ENCODE data around the gene TAOK3. TPM values are rescaled to one million over a fixed set of nuclear protein-coding genes. Genes with fewer than 3 reads are reported as not detected.
"Not testable (repeated sequence)": the region's sequence is repeated elsewhere in the genome, so short reads cannot be mapped to it uniquely, and the experiment has no call there.

Gene TAOK3
- total and polyA plus RNA-seq, 3 donors from 2014 or later, result 20.5 to 64.8 (median 51.9) TPM

DNA sequence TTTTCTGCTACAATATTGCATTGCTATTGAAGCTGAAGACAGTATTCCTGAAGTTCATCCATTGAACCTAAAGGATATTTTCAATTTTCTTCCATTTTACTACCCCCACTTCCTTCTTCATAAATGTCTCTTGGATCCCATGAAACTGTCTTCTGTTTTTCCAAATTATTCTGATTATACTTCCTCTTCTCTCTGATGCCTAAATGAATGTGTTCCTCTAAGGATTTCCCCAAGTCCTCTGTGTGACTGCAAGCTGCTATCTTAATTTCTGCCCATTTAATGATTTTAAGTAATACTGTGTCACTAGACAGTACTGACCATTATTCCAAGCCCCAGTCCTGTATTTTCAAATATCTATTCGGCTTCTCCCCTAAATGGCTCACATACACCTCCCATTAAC, 102.9 kb downstream of the TAOK3 start:
- H3K27me3 ChIP-seq, result no peaks in the 10 kb centered on the region
- no peaks in the 10 kb centered on the region for H3K36me3 ChIP-seq (ENCODE audit: low read depth, missing control alignments)
- 88 to 94% methylated on average over 1 of the region's 1 CpG for WGBS, 2 donors
- intact Hi-C loops (cut with DNase I; ENCODE audit: low total_unique reads), result no loop called here
- no peaks in the 10 kb centered on the region for H3K4me1 ChIP-seq
- H3K27ac ChIP-seq, result no peak overlapping the region
- no peak for DNase-seq
- no peak overlapping the region for H3K4me3 ChIP-seq
- TF ChIP-seq, protein P1, sequence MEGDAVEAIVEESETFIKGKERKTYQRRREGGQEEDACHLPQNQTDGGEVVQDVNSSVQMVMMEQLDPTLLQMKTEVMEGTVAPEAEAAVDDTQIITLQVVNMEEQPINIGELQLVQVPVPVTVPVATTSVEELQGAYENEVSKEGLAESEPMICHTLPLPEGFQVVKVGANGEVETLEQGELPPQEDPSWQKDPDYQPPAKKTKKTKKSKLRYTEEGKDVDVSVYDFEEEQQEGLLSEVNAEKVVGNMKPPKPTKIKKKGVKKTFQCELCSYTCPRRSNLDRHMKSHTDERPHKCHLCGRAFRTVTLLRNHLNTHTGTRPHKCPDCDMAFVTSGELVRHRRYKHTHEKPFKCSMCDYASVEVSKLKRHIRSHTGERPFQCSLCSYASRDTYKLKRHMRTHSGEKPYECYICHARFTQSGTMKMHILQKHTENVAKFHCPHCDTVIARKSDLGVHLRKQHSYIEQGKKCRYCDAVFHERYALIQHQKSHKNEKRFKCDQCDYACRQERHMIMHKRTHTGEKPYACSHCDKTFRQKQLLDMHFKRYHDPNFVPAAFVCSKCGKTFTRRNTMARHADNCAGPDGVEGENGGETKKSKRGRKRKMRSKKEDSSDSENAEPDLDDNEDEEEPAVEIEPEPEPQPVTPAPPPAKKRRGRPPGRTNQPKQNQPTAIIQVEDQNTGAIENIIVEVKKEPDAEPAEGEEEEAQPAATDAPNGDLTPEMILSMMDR (IDR thresholded peaks at IDR 0.05), result no peak
- TF ChIP-seq POLR2A (IDR thresholded peaks at IDR 0.05), result no peak
- H3K9me3 ChIP-seq, result no peaks in the 10 kb centered on the region

DNA sequence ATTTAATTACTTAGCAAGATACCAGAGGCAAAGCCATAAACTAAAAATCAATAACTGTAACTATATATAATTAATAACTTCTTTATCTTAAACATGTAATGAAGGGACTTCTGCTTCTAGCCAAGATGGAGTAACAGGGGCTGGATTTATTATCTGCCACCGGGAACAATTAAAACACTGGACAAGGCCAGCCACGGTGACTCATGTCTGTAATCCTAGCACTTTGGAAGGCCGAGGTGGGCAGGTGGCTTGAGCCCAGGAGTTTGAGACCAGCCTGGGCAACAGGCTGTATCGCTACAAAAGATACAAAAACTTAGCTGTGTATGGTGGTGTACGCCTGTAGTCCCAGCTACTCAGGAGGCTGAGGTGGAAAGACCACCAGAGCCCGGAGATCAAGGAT, 113.6 kb downstream of the TAOK3 start:
- TF ChIP-seq, protein P1 (IDR thresholded peaks at IDR 0.05), result no peak
- TF ChIP-seq POLR2A (IDR thresholded peaks at IDR 0.05), result no peak

DNA sequence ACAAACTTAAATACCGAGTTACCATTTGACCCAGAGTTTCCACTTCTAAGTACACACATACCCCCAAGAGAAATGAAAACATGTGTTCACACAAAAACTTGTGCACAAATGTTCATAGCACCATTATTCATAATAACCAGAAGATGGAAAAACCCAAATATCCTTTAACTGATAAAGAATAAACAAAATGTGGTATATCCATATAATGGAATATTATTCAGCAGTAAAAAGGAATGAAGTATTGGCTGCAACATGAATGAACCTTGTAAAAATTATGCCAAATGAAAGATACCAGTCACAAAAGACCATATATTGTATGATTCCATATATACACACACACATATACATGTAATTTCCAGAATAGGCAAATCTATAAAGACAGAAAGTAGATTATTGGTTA, 116.4 kb downstream of the TAOK3 start:
- intact Hi-C loops (cut with DNase I; ENCODE audit: low total_unique reads), result no loop called here
- no peaks in the 10 kb centered on the region for H3K9me3 ChIP-seq

More for the DNA sequence above, 113.6 kb downstream of the TAOK3 start:
- no peaks in the 10 kb centered on the region for H3K4me1 ChIP-seq
- H3K27ac ChIP-seq, result no peak overlapping the region
- no peaks in the 10 kb centered on the region for H3K27me3 ChIP-seq
- DNase-seq, result no peak
- no peak overlapping the region for H3K4me3 ChIP-seq
- H3K9me3 ChIP-seq, result no peaks in the 10 kb centered on the region
- intact Hi-C loops (cut with DNase I; ENCODE audit: low total_unique reads), result no loop called here
- 76 to 86% methylated on average over 6 of the region's 6 CpGs for WGBS, 2 donors
- H3K36me3 ChIP-seq (ENCODE audit: low read depth, missing control alignments), result no peaks in the 10 kb centered on the region

DNA sequence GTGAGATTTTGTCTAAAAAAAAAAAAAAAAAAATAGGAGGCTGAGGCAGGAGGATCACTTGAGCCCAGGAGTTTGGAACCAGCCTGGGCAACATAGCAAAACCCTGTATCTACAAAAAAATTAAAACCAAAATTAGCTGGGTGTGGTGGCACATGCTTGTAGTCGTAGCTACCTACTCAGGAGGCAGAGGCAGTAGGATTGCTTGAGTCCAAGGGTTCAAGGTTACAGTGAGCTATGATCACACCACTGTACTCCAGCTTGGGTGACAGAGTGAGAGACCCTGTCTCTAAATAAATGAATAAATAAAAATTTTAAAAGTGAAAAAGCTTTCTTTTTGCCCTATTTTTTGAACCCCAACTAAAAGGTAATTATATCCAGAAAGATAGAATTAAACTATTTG, 123.2 kb downstream of the TAOK3 start:
- H3K4me1 ChIP-seq, result no peaks in the 10 kb centered on the region

More for the DNA sequence above, 116.4 kb downstream of the TAOK3 start:
- H3K36me3 ChIP-seq (ENCODE audit: low read depth, missing control alignments), result no peaks in the 10 kb centered on the region
- H3K27me3 ChIP-seq, result no peaks in the 10 kb centered on the region
- no peak for TF ChIP-seq POLR2A (IDR thresholded peaks at IDR 0.05)
- TF ChIP-seq, protein P1 (IDR thresholded peaks at IDR 0.05), result no peak
- H3K4me3 ChIP-seq, result no peak overlapping the region
- H3K27ac ChIP-seq, result no peak overlapping the region
- no peak for DNase-seq
- WGBS, 2 donors, result 98 to 100% methylated on average over 1 of the region's 1 CpG
- no peaks in the 10 kb centered on the region for H3K4me1 ChIP-seq

DNA sequence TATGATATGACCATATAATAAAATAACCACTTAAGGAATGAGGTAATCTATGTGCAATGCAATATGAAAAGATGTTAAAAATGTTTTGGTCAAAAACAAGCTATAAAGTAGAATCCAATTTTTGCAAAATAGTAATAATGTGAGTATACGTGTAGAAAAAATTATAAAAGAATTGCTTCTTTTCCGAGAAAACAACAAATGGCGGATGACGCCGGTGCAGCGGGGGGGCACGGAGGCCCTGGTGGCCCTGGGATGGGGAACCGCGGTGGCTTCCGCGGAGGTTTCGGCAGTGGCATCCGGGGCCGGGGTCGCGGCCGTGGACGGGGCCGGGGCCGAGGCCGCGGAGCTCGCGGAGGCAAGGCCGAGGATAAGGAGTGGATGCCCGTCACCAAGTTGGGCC, 126.8 kb downstream of the TAOK3 start:
- WGBS, 2 donors, result 59 to 78% methylated on average over 12 to 26 of the region's 26 CpGs

More for the DNA sequence above, 123.2 kb downstream of the TAOK3 start:
- H3K36me3 ChIP-seq (ENCODE audit: low read depth, missing control alignments), result no peaks in the 10 kb centered on the region
- H3K27ac ChIP-seq, result no peak overlapping the region
- DNase-seq, result no peak
- no peaks in the 10 kb centered on the region for H3K27me3 ChIP-seq
- intact Hi-C loops (cut with DNase I; ENCODE audit: low total_unique reads), result no loop called here
- H3K9me3 ChIP-seq, result no peaks in the 10 kb centered on the region
- no peak overlapping the region for H3K4me3 ChIP-seq
- TF ChIP-seq, protein P1 (IDR thresholded peaks at IDR 0.05), result no peak
- TF ChIP-seq POLR2A (IDR thresholded peaks at IDR 0.05), result no peak
- 88 to 97% methylated on average over 1 of the region's 1 CpG for WGBS, 2 donors

More for the DNA sequence above, 126.8 kb downstream of the TAOK3 start:
- H3K27ac ChIP-seq; DNase-seq; H3K9me3 ChIP-seq; intact Hi-C loops (cut with DNase I; ENCODE audit: low total_unique reads); H3K4me1 ChIP-seq; H3K4me3 ChIP-seq; H3K27me3 ChIP-seq; H3K36me3 ChIP-seq (ENCODE audit: low read depth, missing control alignments): not testable (repeated sequence)
